GM10266 (cell line): ENCODE results near the gene MSRB3.

ENCODE experiments used
- DNase-seq: peaks from one replicate; pipeline ENCODE4 v3.0.0; 2012; ENCODE audit errors: extremely low spot score
- CTCF ChIP-seq: IDR thresholded peaks from 2 replicates; pipeline ENCODE4 v1.5.1; 2012; ENCODE audit warnings: mild to moderate bottlenecking, low read depth; ENCODE audit not compliant: control insufficient read depth, insufficient read depth; ENCODE audit errors: missing control alignments

Gene MSRB3

GRCh38 chr12:65292241-65292640, 13.8 kb downstream of the MSRB3 start:
- DNase-seq = no peak
- TF ChIP-seq CTCF = no peak

- no peak for TF ChIP-seq CTCF
- no peak for DNase-seq
These were observed 15.3 kb downstream of the MSRB3 start for GRCh38 chr12:65293735-65294134.

GRCh38 chr12:65294641-65295262, 16.3 kb downstream of the MSRB3 start:
- DNase-seq = no peak
- no peak for TF ChIP-seq CTCF

GRCh38 chr12:65296508-65297265, 18.2 kb downstream of the MSRB3 start:
- no peak for TF ChIP-seq CTCF
- no peak for DNase-seq

GRCh38 chr12:65300097-65300496, 21.6 kb downstream of the MSRB3 start:
- no peak for DNase-seq
- no peak for TF ChIP-seq CTCF

GRCh38 chr12:65300679-65301349, 22.3 kb downstream of the MSRB3 start:
- DNase-seq = no peak

More at GRCh38 chr12:65300679-65301349, 22.3 kb downstream of the MSRB3 start:
- no peak for TF ChIP-seq CTCF
